Upper lobe of right lung (tissue), 1 donor: ENCODE results near the gene LPIN2. TPM values are rescaled to one million over a fixed set of nuclear protein-coding genes. Genes with fewer than 3 reads are reported as not detected.
"Not testable (repeated sequence)": the region's sequence is repeated elsewhere in the genome, so short reads cannot be mapped to it uniquely, and the experiment has no call there.

ENCODE experiments used
- ATAC-seq: fragments of 200-7000 bp; cut with Tn5 transposase; one replicate; pipeline ENCODE4 v1.9.1; 2020; ENCODE audit warnings: mild to moderate bottlenecking, moderate library complexity
- DNase-seq: peaks from one replicate; pipeline ENCODE4 v3.0.0-alpha.2; 2020
- H3K27ac ChIP-seq: fragments of 200-600 bp; one replicate; pipeline ENCODE4 v1.8.0; 2022
- H3K27me3 ChIP-seq: fragments of 200-600 bp; one replicate; pipeline ENCODE4 v1.8.0; 2022; ENCODE audit warnings: mild to moderate bottlenecking
- H3K36me3 ChIP-seq: fragments of 200-600 bp; one replicate; pipeline ENCODE4 v1.8.0; 2022
- H3K4me1 ChIP-seq: fragments of 200-600 bp; one replicate; pipeline ENCODE4 v1.8.0; 2022
- H3K4me3 ChIP-seq: fragments of 200-600 bp; one replicate; pipeline ENCODE4 v1.8.0; 2022; ENCODE audit warnings: mild to moderate bottlenecking
- H3K9me3 ChIP-seq: fragments of 200-600 bp; one replicate; pipeline ENCODE4 v1.8.0; 2022
- intact Hi-C: fragments of 100-400 bp; cut with DNase I; formaldehyde crosslinking; loops from one replicate; pipeline ENCODE4 v1.11.0; 2022
- total RNA-seq: library from RNA; stranded (reverse); fragmentation: NEBNext Ultra II Directional; extraction: Animal tissue kit (Norgen Biotek cat#: 25700); gene quantifications from one replicate; pipeline ENCODE4 v1.2.1, GENCODE V29; 2021
- TF ChIP-seq, protein P1 (sequence below): fragments of 200-600 bp; IDR thresholded peaks from one replicate; pipeline ENCODE4 v1.8.0; 2022; ENCODE audit warnings: antibody characterized with exemption
- donor health status: DM: no; HTN: yes; CAD: no; lungs with severe emphysema.

LPIN2 gene
- total RNA-seq, 1 donor from 2014 or later, result 50.7 TPM

DNA sequence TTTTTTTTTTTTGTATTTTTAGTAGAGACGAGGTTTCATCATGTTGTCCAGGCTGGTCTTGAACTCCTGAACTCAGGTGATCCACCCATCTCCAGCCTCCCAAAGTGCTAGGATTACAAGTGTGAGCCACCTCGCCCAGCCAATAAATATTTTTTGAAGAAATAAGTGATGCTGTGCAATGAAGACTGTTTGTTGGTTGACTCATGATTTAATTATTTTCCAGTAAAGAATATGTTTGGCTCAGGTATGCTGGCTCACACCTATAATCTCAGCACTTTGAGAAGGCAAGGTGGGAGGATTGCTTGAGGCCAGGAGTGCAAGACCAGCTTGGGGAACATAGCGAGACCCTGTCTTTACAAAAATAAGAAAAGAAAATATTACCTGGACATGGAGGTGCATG, 41.8 kb upstream of the LPIN2 start:
- intact Hi-C loops, result no loop called here
- TF ChIP-seq, protein P1, sequence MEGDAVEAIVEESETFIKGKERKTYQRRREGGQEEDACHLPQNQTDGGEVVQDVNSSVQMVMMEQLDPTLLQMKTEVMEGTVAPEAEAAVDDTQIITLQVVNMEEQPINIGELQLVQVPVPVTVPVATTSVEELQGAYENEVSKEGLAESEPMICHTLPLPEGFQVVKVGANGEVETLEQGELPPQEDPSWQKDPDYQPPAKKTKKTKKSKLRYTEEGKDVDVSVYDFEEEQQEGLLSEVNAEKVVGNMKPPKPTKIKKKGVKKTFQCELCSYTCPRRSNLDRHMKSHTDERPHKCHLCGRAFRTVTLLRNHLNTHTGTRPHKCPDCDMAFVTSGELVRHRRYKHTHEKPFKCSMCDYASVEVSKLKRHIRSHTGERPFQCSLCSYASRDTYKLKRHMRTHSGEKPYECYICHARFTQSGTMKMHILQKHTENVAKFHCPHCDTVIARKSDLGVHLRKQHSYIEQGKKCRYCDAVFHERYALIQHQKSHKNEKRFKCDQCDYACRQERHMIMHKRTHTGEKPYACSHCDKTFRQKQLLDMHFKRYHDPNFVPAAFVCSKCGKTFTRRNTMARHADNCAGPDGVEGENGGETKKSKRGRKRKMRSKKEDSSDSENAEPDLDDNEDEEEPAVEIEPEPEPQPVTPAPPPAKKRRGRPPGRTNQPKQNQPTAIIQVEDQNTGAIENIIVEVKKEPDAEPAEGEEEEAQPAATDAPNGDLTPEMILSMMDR, result no peak
- Histone ChIP-seq H3K27me3 (no peaks in the 10 kb centered on the region), H3K9me3 (no peaks in the 10 kb centered on the region), H3K4me3 (no peak overlapping the region), H3K4me1 (peaks cover 9% of the 10 kb centered on the region), H3K27ac (no peak overlapping the region), H3K36me3 (no peaks in the 10 kb centered on the region)
- DNase-seq (no peak), ATAC-seq (no peak)

- TF ChIP-seq, protein P1, result no peak
Observed at GRCh38 chr18:3054214-3054613, 41.3 kb upstream of the LPIN2 start.

DNA sequence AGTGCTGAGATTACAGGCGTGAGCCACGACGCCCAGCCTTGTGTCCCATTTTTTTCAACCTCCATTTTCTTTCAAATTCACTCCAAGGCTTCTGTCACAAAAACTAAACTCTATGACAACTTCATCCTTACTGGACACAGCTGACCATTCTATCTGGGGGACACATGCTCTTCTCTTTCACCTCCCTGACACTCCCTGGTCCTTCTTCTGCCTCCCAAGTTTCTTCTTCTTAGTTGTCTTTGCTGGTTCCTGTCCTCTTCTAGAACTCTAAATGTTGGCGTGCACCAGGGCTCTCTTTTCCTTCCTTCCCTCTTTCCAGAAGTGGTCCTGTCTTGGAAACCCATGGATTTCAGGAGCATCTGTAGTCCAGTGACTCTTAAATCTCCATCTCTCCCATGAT, 40.1 kb upstream of the LPIN2 start:
- no peaks in the 10 kb centered on the region for H3K4me1 ChIP-seq
- no peak overlapping the region for H3K4me3 ChIP-seq
- DNase-seq, result no peak
- H3K9me3 ChIP-seq, result no peaks in the 10 kb centered on the region
- ATAC-seq, result no peak
- H3K27ac ChIP-seq, result no peak overlapping the region
- H3K36me3 ChIP-seq, result no peaks in the 10 kb centered on the region
- TF ChIP-seq, protein P1, result no peak
- H3K27me3 ChIP-seq, result no peaks in the 10 kb centered on the region
- intact Hi-C loops, result no loop called here

More at GRCh38 chr18:3054214-3054613, 41.3 kb upstream of the LPIN2 start:
- intact Hi-C loops, result no loop called here
- ATAC-seq, result no peak
- H3K27me3 ChIP-seq, result no peaks in the 10 kb centered on the region
- H3K36me3 ChIP-seq, result no peaks in the 10 kb centered on the region
- H3K27ac ChIP-seq, result no peak overlapping the region
- no peak for DNase-seq
- peaks cover 4% of the 10 kb centered on the region for H3K4me1 ChIP-seq
- H3K4me3 ChIP-seq, result no peak overlapping the region
- H3K9me3 ChIP-seq, result no peaks in the 10 kb centered on the region

DNA sequence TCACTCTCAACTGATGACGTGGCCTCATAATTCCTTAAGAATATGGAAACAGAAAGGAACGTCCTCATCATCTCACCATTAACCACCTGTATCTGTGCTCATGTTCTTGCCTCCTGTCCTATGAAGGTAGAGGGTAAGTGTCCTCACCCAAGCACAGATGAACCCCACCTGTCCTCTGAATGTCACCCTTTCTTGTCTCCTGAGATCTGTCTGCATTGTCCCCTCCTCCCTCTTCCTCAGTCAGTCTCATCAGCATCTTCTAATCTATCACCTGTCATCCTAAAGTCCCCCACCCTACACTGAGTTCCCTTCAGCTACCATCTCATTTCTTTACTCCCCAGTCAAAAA, 39.4 kb upstream of the LPIN2 start:
- Histone ChIP-seq H3K36me3 (no peaks in the 10 kb centered on the region), H3K4me3 (no peak overlapping the region), H3K4me1 (no peaks in the 10 kb centered on the region), H3K9me3 (no peaks in the 10 kb centered on the region), H3K27me3 (no peaks in the 10 kb centered on the region), H3K27ac (no peak overlapping the region)
- TF ChIP-seq, protein P1, result no peak
- intact Hi-C loops, result no loop called here
- ATAC-seq, result peak; percentile 21
- DNase-seq, result no peak

- ATAC-seq, result peak; percentile 87
- H3K27ac ChIP-seq, result no peak overlapping the region
- no peak for DNase-seq
Observed at GRCh38 chr18:3051718-3052410, 38.9 kb upstream of the LPIN2 start.

GRCh38 chr18:3049897-3050454, 37.0 kb upstream of the LPIN2 start:
- ATAC-seq, H3K36me3 ChIP-seq, DNase-seq, H3K9me3 ChIP-seq, H3K4me3 ChIP-seq, intact Hi-C loops, H3K27me3 ChIP-seq, H3K4me1 ChIP-seq, H3K27ac ChIP-seq: not testable (repeated sequence)

More at GRCh38 chr18:3051718-3052410, 38.9 kb upstream of the LPIN2 start:
- TF ChIP-seq, protein P1, result no peak
- Histone ChIP-seq H3K4me3 (no peak overlapping the region), H3K27me3 (no peaks in the 10 kb centered on the region), H3K36me3 (no peaks in the 10 kb centered on the region), H3K4me1 (no peaks in the 10 kb centered on the region), H3K9me3 (no peaks in the 10 kb centered on the region)
- intact Hi-C loops, result no loop called here
